Vagina (tissue), 2 donors: Measurements from ENCODE around the gene TDRD6.

Experiments
- POLR2A ChIP-seq, 2 donors: fragments of 450-650 bp; IDR thresholded peaks; one replicate each; pipeline ENCODE4 v1.6.1; 2017; ENCODE audit warnings: antibody characterized with exemption in 2 of 2, mild to moderate bottlenecking in 2 of 2, moderate library complexity in 2 of 2
- POLR2AphosphoS5 ChIP-seq, 2 donors: sonication (generic); formaldehyde crosslinking; IDR thresholded peaks; one replicate each; pipeline ENCODE4 v1.9.0; 2017; ENCODE audit warnings: antibody characterized with exemption in 2 of 2, mild to moderate bottlenecking in 2 of 2, low read depth in 1 of 2; ENCODE audit not compliant: insufficient read depth in 1 of 2
- TF ChIP-seq, protein P1 (sequence below), 3 experiments: fragments of 450-650 bp in 2 of 3; fragments of 200-600 bp in 1 of 3; sonication (generic) in 1 of 3; IDR thresholded peaks; one replicate each; pipeline ENCODE4 v1.5.1; 2017 to 2019; ENCODE audit warnings: antibody characterized with exemption in 3 of 3, mild to moderate bottlenecking in 2 of 3, moderate library complexity in 2 of 3

DNA sequence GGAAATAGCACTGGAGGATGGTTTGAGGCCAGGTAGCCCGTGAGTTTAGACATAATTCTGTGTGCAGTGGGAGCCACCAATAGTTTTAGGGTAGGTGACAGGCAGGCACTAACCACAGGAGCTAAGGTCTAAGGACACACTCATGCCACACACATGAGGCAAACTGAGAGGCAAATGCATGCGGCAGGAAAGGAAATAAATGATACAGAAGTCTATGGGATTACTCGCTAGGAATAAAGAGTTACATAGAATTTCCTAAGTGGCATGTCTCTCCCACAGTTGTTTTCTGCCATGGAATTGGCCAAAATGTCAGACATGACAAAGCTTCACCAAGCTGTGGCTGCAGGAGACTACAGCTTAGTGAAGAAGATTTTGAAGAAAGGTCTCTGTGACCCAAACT is 64.0 kb downstream of the TDRD6 start:
- TF ChIP-seq, protein P1, sequence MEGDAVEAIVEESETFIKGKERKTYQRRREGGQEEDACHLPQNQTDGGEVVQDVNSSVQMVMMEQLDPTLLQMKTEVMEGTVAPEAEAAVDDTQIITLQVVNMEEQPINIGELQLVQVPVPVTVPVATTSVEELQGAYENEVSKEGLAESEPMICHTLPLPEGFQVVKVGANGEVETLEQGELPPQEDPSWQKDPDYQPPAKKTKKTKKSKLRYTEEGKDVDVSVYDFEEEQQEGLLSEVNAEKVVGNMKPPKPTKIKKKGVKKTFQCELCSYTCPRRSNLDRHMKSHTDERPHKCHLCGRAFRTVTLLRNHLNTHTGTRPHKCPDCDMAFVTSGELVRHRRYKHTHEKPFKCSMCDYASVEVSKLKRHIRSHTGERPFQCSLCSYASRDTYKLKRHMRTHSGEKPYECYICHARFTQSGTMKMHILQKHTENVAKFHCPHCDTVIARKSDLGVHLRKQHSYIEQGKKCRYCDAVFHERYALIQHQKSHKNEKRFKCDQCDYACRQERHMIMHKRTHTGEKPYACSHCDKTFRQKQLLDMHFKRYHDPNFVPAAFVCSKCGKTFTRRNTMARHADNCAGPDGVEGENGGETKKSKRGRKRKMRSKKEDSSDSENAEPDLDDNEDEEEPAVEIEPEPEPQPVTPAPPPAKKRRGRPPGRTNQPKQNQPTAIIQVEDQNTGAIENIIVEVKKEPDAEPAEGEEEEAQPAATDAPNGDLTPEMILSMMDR (IDR thresholded peaks at IDR 0.05), result no peak
- TF ChIP-seq POLR2A (IDR thresholded peaks at IDR 0.05), result no peak
- no peak for TF ChIP-seq POLR2AphosphoS5 (IDR thresholded peaks at IDR 0.05; ENCODE audit: insufficient read depth in 1 of 2, low read depth in 1 of 2)
